Neural cell (in vitro differentiated cells): Measurements from ENCODE around the gene DOK6. TPM values are rescaled to one million over a fixed set of nuclear protein-coding genes. Genes with fewer than 3 reads are reported as not detected.

ENCODE experiments used
- H2AFZ ChIP-seq: fragments of 200-600, 300-800 bp; sonication (generic), shearing (Covaris generic); 2 replicates; pipeline ENCODE4 v1.6.0; 2014; ENCODE audit warnings: low read depth, mild to moderate bottlenecking, antibody characterized with exemption, low read length, moderate library complexity
- H3F3A ChIP-seq: fragments of 200-600 bp; shearing (Covaris generic); 2 replicates; pipeline ENCODE4 v1.6.1; 2016; ENCODE audit warnings: mild to moderate bottlenecking, moderate library complexity, mixed read lengths, antibody characterized with exemption, low read length; ENCODE audit not compliant: insufficient read depth, poor library complexity, severe bottlenecking
- H3K27ac ChIP-seq: fragments of 200-600, 300-800 bp; sonication (generic), shearing (Covaris generic); 2 replicates; pipeline ENCODE4 v1.5.1; 2014; ENCODE audit warnings: mild to moderate bottlenecking, low read length, moderate library complexity
- H3K27me3 ChIP-seq: fragments of 300-800, 200-600 bp; sonication (generic), shearing (Covaris generic); 2 replicates; pipeline ENCODE4 v1.6.0; 2014; ENCODE audit warnings: mild to moderate bottlenecking, low read depth, low read length, moderate library complexity; ENCODE audit not compliant: insufficient read depth
- H3K36me3 ChIP-seq: fragments of 300-800, 200-600 bp; sonication (generic), shearing (Covaris generic); 2 replicates; pipeline ENCODE4 v1.5.1; 2014; ENCODE audit warnings: mild to moderate bottlenecking, antibody characterized with exemption, low read length, moderate library complexity; ENCODE audit not compliant: insufficient read depth
- H3K4me2 ChIP-seq: fragments of 300-800, 200-600 bp; sonication (generic), shearing (Covaris generic); 2 replicates; pipeline ENCODE4 v1.6.0; 2014; ENCODE audit warnings: mild to moderate bottlenecking, low read length
- H3K4me3 ChIP-seq: fragments of 300-800, 200-600 bp; sonication (generic), shearing (Covaris generic); 2 replicates; pipeline ENCODE4 v1.5.1; 2014; ENCODE audit warnings: mild to moderate bottlenecking, low read length, moderate library complexity
- H3K79me2 ChIP-seq: fragments of 200-600 bp; shearing (Covaris generic); replicated peaks from 2 replicates; pipeline ENCODE4 v1.6.0; 2014; ENCODE audit warnings: mild to moderate bottlenecking, low read length, moderate library complexity; ENCODE audit not compliant: insufficient read depth
- H3K9ac ChIP-seq: fragments of 300-800, 200-600 bp; sonication (generic), shearing (Covaris generic); 2 replicates; pipeline ENCODE4 v1.6.1; 2016; ENCODE audit warnings: mild to moderate bottlenecking, low read length, mixed read lengths
- H3K9me2 ChIP-seq: fragments of 200-600 bp; shearing (Covaris generic); 2 replicates; pipeline ENCODE4 v1.6.1; 2016; ENCODE audit warnings: mild to moderate bottlenecking, low read length, mixed read lengths; ENCODE audit not compliant: insufficient read depth
- H3K9me3 ChIP-seq: fragments of 200-600, 300-800 bp; sonication (generic), shearing (Covaris generic); 2 replicates; pipeline ENCODE4 v1.6.1; 2016; ENCODE audit warnings: mild to moderate bottlenecking, mixed run types, low read length, moderate library complexity, mixed read lengths
- H4K20me1 ChIP-seq: fragments of 200-600 bp; shearing (Covaris generic); 2 replicates; pipeline ENCODE4 v1.6.1; 2016; ENCODE audit warnings: mild to moderate bottlenecking, mixed run types; ENCODE audit not compliant: insufficient read depth
- EP300 ChIP-seq: fragments of 450-650 bp; conservative IDR thresholded peaks from 2 replicates; pipeline ENCODE4 v1.6.1; 2014; ENCODE audit warnings: antibody characterized with exemption, mild to moderate bottlenecking, moderate library complexity; ENCODE audit not compliant: poor library complexity, severe bottlenecking
- EZH2 ChIP-seq: fragments of 200-600, 300-800 bp; shearing (Covaris generic), sonication (generic); IDR thresholded peaks from 2 replicates; pipeline ENCODE4 v1.6.1; 2014; ENCODE audit warnings: antibody characterized with exemption, low read length, borderline replicate concordance, mild to moderate bottlenecking; ENCODE audit not compliant: insufficient read depth, poor library complexity, severe bottlenecking
- MXI1 ChIP-seq: fragments of 450-650 bp; conservative IDR thresholded peaks from 2 replicates; pipeline ENCODE4 v1.6.1; 2014; ENCODE audit warnings: antibody characterized with exemption, mild to moderate bottlenecking; ENCODE audit not compliant: poor library complexity, severe bottlenecking
- POLR2AphosphoS5 ChIP-seq: IDR thresholded peaks from 2 replicates; pipeline ENCODE4 v1.6.1; 2012
- SMC3 ChIP-seq: fragments of 450-650 bp; conservative IDR thresholded peaks from 2 replicates; pipeline ENCODE4 v1.6.1; 2014; ENCODE audit warnings: antibody characterized with exemption, mild to moderate bottlenecking, moderate library complexity; ENCODE audit not compliant: poor library complexity
- TAF1 ChIP-seq: IDR thresholded peaks from 2 replicates; pipeline ENCODE4 v1.6.1; 2012; ENCODE audit warnings: low read depth
- polyA plus RNA-seq: library from polyadenylated mRNA; depleted of rRNA; stranded (reverse); fragments of >200 nt; gene quantifications from 2 replicates; pipeline ENCODE4 v1.2.3, GENCODE V29; 2014
- TF ChIP-seq, protein P1 (sequence below): IDR thresholded peaks from 2 replicates; pipeline ENCODE4 v1.6.1; 2012; ENCODE audit warnings: borderline replicate concordance
- TF ChIP-seq, protein P2 (sequence below): fragments of 450-650 bp; IDR thresholded peaks from 2 replicates; pipeline ENCODE4 v1.5.1; 2014; ENCODE audit warnings: antibody characterized with exemption, mild to moderate bottlenecking, moderate library complexity; ENCODE audit not compliant: poor library complexity, severe bottlenecking

DOK6 gene
- polyA plus RNA-seq, 1 donor from 2014 or later: 9.7 TPM

DNA sequence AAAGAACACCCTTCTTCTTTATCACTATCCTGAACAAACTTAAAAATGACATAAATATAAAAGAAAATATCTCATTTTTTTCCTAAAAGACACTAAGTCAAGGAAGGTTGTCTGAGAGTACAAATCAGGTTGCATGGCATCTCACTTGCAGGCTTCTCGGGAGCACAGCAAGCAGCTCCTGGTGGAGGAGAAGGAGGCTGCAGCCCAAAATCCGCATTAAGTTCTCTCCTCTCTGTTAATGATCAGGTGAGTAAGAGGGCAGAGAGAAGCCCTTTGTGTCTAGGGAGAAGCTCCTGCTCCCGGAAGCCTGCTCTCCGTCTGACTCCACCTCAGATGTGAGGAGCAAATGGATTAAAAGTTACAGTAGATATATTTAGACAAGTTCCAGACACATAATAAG, 35.0 kb upstream of the DOK6 start:
- H4K20me1 ChIP-seq: no peaks in the 10 kb centered on the region
- no peaks in the 10 kb centered on the region for H3K79me2 ChIP-seq
- no peak overlapping the region for H3K9ac ChIP-seq

DNA sequence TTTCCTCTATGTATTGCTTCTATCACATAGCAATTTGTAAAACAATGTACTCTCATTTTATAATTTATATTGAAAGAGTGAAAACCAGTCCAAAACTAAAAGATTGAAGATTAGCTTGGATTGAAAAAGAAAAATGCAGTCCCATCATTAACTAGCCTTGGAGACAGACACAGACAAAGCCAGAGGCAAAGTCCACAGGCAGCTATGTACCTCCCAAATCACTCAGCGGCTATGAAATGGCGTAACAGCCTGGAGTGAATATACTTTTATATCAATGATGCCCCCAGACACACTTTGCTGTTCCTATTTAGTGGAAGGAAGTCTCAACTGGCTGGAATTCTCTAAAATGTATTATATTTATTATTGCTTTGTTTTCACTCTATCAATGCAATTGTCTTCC, 33.6 kb upstream of the DOK6 start:
- Histone ChIP-seq H2AFZ (no peak overlapping the region), H3K9ac (no peak overlapping the region), H3K9me3 (no peaks in the 10 kb centered on the region), H4K20me1 (no peaks in the 10 kb centered on the region), H3F3A (no peaks in the 10 kb centered on the region), H3K9me2 (no peaks in the 10 kb centered on the region), H3K4me3 (no peak overlapping the region), H3K79me2 (no peaks in the 10 kb centered on the region), H3K4me2 (no peak overlapping the region), H3K27ac (no peak overlapping the region), H3K36me3 (no peaks in the 10 kb centered on the region), H3K27me3 (no peaks in the 10 kb centered on the region)
- TF ChIP-seq POLR2AphosphoS5: no peak
- TF ChIP-seq TAF1: no peak
- TF ChIP-seq, protein P1, sequence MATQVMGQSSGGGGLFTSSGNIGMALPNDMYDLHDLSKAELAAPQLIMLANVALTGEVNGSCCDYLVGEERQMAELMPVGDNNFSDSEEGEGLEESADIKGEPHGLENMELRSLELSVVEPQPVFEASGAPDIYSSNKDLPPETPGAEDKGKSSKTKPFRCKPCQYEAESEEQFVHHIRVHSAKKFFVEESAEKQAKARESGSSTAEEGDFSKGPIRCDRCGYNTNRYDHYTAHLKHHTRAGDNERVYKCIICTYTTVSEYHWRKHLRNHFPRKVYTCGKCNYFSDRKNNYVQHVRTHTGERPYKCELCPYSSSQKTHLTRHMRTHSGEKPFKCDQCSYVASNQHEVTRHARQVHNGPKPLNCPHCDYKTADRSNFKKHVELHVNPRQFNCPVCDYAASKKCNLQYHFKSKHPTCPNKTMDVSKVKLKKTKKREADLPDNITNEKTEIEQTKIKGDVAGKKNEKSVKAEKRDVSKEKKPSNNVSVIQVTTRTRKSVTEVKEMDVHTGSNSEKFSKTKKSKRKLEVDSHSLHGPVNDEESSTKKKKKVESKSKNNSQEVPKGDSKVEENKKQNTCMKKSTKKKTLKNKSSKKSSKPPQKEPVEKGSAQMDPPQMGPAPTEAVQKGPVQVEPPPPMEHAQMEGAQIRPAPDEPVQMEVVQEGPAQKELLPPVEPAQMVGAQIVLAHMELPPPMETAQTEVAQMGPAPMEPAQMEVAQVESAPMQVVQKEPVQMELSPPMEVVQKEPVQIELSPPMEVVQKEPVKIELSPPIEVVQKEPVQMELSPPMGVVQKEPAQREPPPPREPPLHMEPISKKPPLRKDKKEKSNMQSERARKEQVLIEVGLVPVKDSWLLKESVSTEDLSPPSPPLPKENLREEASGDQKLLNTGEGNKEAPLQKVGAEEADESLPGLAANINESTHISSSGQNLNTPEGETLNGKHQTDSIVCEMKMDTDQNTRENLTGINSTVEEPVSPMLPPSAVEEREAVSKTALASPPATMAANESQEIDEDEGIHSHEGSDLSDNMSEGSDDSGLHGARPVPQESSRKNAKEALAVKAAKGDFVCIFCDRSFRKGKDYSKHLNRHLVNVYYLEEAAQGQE: no peak

More for the DNA sequence above, 35.0 kb upstream of the DOK6 start:
- Histone ChIP-seq H3K27ac (no peak overlapping the region), H3K4me2 (no peak overlapping the region), H2AFZ (no peak overlapping the region), H3K9me3 (no peaks in the 10 kb centered on the region), H3K36me3 (no peaks in the 10 kb centered on the region), H3F3A (no peaks in the 10 kb centered on the region), H3K9me2 (no peaks in the 10 kb centered on the region), H3K27me3 (no peaks in the 10 kb centered on the region), H3K4me3 (no peak overlapping the region)
- no peak for TF ChIP-seq SMC3
- no peak for TF ChIP-seq TAF1
- TF ChIP-seq EP300: no peak
- TF ChIP-seq, protein P2, sequence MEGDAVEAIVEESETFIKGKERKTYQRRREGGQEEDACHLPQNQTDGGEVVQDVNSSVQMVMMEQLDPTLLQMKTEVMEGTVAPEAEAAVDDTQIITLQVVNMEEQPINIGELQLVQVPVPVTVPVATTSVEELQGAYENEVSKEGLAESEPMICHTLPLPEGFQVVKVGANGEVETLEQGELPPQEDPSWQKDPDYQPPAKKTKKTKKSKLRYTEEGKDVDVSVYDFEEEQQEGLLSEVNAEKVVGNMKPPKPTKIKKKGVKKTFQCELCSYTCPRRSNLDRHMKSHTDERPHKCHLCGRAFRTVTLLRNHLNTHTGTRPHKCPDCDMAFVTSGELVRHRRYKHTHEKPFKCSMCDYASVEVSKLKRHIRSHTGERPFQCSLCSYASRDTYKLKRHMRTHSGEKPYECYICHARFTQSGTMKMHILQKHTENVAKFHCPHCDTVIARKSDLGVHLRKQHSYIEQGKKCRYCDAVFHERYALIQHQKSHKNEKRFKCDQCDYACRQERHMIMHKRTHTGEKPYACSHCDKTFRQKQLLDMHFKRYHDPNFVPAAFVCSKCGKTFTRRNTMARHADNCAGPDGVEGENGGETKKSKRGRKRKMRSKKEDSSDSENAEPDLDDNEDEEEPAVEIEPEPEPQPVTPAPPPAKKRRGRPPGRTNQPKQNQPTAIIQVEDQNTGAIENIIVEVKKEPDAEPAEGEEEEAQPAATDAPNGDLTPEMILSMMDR: no peak

DNA sequence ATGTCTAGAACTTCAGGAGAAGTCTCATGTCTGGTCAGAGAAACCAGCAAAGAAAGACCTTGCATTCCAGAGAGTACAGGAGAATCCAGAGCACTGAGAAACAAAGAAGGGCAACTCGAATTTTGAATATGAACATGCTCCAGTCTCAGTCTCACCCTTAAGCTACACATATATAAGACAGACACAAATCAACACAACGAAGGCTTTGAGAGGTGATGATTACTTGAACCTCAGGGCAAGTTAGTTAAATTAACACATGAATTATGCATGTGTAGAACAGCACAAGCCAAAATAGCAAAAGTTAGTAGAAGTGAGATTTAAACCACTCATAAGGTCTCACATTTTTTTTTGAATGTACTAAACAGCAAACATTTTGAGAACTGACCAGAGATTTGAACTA, 29.0 kb upstream of the DOK6 start:
- Histone ChIP-seq H3K9me2 (no peaks in the 10 kb centered on the region), H3K79me2 (no peaks in the 10 kb centered on the region), H4K20me1 (no peaks in the 10 kb centered on the region), H2AFZ (no peak overlapping the region), H3K9me3 (no peaks in the 10 kb centered on the region), H3K4me2 (no peak overlapping the region), H3F3A (no peaks in the 10 kb centered on the region), H3K9ac (no peak overlapping the region), H3K27ac (no peak overlapping the region), H3K36me3 (no peaks in the 10 kb centered on the region), H3K4me3 (no peak overlapping the region), H3K27me3 (no peaks in the 10 kb centered on the region)
- no peak for TF ChIP-seq TAF1
- no peak for TF ChIP-seq EZH2
- TF ChIP-seq MXI1: no peak
- TF ChIP-seq SMC3: no peak
